Measurements from ENCODE around the gene NLGN1. TPM values are rescaled to one million over a fixed set of nuclear protein-coding genes. Genes with fewer than 3 reads are reported as not detected.

The NLGN1 gene
- total RNA-seq, 1 experiment from 2014 or later: 5.2 TPM

DNA sequence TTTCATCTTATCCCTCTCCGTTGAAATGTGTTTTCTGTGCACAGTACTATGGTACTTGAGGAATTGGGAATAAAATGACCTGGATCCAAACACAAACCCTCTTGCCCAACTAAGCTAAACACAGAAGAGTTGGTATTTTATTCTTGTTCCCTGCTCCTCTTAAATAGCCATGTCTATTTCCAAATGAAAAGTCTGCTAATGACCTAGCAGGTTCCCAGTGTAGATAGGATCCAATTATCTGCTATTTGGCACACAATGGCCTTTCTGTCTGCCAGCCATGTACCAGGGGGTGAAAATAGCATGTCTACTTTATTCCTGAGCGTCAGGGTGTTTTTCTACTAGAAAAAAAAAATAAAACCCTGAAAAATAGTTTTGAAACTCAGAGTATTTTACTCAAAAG, 804.6 kb downstream of the NLGN1 start:
- peaks cover 13 to 19% of the 10 kb centered on the region in 2 experiments for H3K4me1 Mint-ChIP-seq

More for the DNA sequence above, 804.6 kb downstream of the NLGN1 start:
- Mint-ChIP-seq H3K4me3 (no peak overlapping the region), H3K9me3 (no peaks in the 10 kb centered on the region), H3K27ac (peak overlapping the region in 2 of 3 experiments; percentile 0 to 6; a peak in 2 of 7 replicates), H3K36me3 (ENCODE audit: insufficient read depth in 1 of 3, low read depth in 3 of 3) (no peaks in the 10 kb centered on the region), H3K27me3 (ENCODE audit: low read depth) (no peaks in the 10 kb centered on the region)
- TF ChIP-seq CTCF (conservative IDR thresholded peaks at IDR 0.05): no peak
- H3K4me2 ChIP-seq (ENCODE audit: insufficient read depth, insufficient read length, low read length): no peak overlapping the region
- H2BK12ac ChIP-seq (ENCODE audit: insufficient read length, low read depth, low read length): no peak overlapping the region
- no peak overlapping the region for H2BK120ac ChIP-seq (ENCODE audit: low read depth, low read length, poor library complexity, severe bottlenecking)
- H4K91ac ChIP-seq (ENCODE audit: insufficient read length, low read depth, low read length): no peak overlapping the region
- H3K9ac ChIP-seq (ENCODE audit: extremely low read depth, insufficient read length, low read length): no peak overlapping the region
- no peak overlapping the region for H2BK15ac ChIP-seq (ENCODE audit: low read depth, low read length)
- H4K20me1 ChIP-seq (ENCODE audit: control insufficient read depth, insufficient read depth, insufficient read length): no peaks in the 10 kb centered on the region
- H3K23me2 ChIP-seq (ENCODE audit: insufficient read length, low read depth, low read length, poor library complexity, severe bottlenecking): no peaks in the 10 kb centered on the region
- WGBS (ENCODE audit: extremely low coverage, insufficient read length, low lambda C conversion rate): no CpG with 5 or more reads among the region's 2 CpGs
- no peak overlapping the region for H2BK5ac ChIP-seq (ENCODE audit: insufficient read length, low read length)
- no peak overlapping the region for H2AFZ ChIP-seq (ENCODE audit: low read length)
- no peak overlapping the region for H3T11ph ChIP-seq (ENCODE audit: low read length)
- no peak overlapping the region for H3K14ac ChIP-seq (ENCODE audit: insufficient read depth, low read length)
- H3K4ac ChIP-seq (ENCODE audit: low read depth, low read length): no peak overlapping the region
- H3K27ac ChIP-seq (ENCODE audit: insufficient read length, low read depth, low read length): no peak overlapping the region
- no peak overlapping the region for H3K23ac ChIP-seq (ENCODE audit: insufficient read length, low read depth, low read length)
- no peak overlapping the region for H2BK20ac ChIP-seq (ENCODE audit: low read depth, low read length, poor library complexity, severe bottlenecking)
- H4K8ac ChIP-seq (replicated peaks; ENCODE audit: insufficient read length, low read depth, low read length): no peak overlapping the region
- no peaks in the 10 kb centered on the region for H3K79me1 ChIP-seq (ENCODE audit: insufficient read depth, low read depth, low read length, poor library complexity, severe bottlenecking)
- H3K9me3 ChIP-seq (ENCODE audit: control insufficient read depth, low read depth, low read length): no peaks in the 10 kb centered on the region
- no peak for DNase-seq
- H3K27me3 ChIP-seq (ENCODE audit: insufficient read depth, low read length): no peaks in the 10 kb centered on the region
- H3K79me2 ChIP-seq (ENCODE audit: insufficient read depth, low read length): no peaks in the 10 kb centered on the region
- H3K56ac ChIP-seq (ENCODE audit: insufficient read length, low read depth, low read length): no peak overlapping the region
- H4K5ac ChIP-seq (ENCODE audit: insufficient read length, low read depth, low read length): no peak overlapping the region
- H2AK5ac ChIP-seq (ENCODE audit: insufficient read length, low read length): no peak overlapping the region
- no peak overlapping the region for H3K18ac ChIP-seq (ENCODE audit: insufficient read length, low read depth, low read length)
- H3K4me1 ChIP-seq (ENCODE audit: insufficient read depth, low read length): no peaks in the 10 kb centered on the region; the same call in 1 of the 2 replicates

All from H9 (cell line).